ENCODE data around the gene DAPK1.

DNA sequence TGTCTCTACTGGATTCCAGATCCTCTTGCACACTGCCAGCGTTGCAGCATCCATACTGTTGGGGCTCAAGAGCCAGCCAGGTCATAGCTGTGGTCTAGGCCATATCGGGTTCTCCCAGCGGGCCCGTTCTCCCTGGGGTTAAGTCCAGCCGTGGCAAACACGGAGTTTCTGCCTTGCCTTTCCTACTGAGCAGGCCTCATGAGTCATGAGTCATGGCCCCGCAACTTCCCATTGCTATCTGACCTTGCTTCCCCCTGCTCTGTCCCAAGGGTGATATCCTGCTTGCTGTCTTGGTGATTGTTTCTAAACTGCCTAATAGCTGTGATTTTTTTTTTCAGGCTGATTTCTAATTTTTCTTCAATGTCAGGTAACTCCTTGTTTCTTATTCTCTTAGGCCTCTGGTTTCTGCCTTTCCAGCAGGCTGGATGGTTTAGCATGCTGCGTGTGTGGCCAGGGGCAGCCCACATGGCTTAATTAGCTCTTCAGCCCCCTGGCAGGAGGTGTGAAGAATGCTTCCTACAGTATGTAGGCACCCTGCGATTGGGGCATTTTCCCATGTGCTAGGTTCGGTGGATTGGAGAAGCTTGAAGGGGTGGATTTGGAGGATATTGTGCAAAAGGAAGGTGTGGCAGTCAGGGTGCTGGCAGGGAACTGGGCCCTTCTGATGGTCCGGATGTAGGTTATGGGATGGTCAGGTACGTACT, 18.7 kb downstream of the DAPK1 start:
- TF ChIP-seq, protein P1, sequence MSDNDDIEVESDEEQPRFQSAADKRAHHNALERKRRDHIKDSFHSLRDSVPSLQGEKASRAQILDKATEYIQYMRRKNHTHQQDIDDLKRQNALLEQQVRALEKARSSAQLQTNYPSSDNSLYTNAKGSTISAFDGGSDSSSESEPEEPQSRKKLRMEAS (IDR thresholded peaks at IDR 0.05; ENCODE audit: low read depth, low read length) = no peak
- TF ChIP-seq, protein P2, sequence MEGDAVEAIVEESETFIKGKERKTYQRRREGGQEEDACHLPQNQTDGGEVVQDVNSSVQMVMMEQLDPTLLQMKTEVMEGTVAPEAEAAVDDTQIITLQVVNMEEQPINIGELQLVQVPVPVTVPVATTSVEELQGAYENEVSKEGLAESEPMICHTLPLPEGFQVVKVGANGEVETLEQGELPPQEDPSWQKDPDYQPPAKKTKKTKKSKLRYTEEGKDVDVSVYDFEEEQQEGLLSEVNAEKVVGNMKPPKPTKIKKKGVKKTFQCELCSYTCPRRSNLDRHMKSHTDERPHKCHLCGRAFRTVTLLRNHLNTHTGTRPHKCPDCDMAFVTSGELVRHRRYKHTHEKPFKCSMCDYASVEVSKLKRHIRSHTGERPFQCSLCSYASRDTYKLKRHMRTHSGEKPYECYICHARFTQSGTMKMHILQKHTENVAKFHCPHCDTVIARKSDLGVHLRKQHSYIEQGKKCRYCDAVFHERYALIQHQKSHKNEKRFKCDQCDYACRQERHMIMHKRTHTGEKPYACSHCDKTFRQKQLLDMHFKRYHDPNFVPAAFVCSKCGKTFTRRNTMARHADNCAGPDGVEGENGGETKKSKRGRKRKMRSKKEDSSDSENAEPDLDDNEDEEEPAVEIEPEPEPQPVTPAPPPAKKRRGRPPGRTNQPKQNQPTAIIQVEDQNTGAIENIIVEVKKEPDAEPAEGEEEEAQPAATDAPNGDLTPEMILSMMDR (IDR thresholded peaks at IDR 0.05 in 2 of 3, conservative IDR thresholded peaks at IDR 0.05 in 1 of 3; ENCODE audit: control insufficient read depth in 2 of 3, extremely low read depth in 1 of 3, insufficient read depth in 1 of 3, low read depth in 3 of 3, low read length in 3 of 3) = no peak
- TF ChIP-seq ZNF217 (IDR thresholded peaks at IDR 0.05) (no peak), EP300 (IDR thresholded peaks at IDR 0.05; ENCODE audit: borderline replicate concordance in 1 of 2, control insufficient read depth in 1 of 2, low read depth in 2 of 2, low read length in 2 of 2) (no peak), YBX1 (IDR thresholded peaks at IDR 0.05) (no peak), EZH2 (IDR thresholded peaks at IDR 0.05; ENCODE audit: borderline replicate concordance, control insufficient read depth, low read depth, low read length) (no peak), NFYB (IDR thresholded peaks at IDR 0.05; ENCODE audit: insufficient read depth, low read depth, low read length) (no peak), ZNF274 (IDR thresholded peaks at IDR 0.05; ENCODE audit: insufficient read depth, insufficient read length) (no peak), HDAC2 (IDR thresholded peaks at IDR 0.05) (no peak), RCOR1 (conservative IDR thresholded peaks at IDR 0.05; ENCODE audit: low read depth, low read length) (no peak), EGR1 (IDR thresholded peaks at IDR 0.05; ENCODE audit: borderline replicate concordance in 1 of 2, low read depth in 2 of 2, low read length in 2 of 2) (no peak), JUNB (IDR thresholded peaks at IDR 0.05) (no peak), MXI1 (IDR thresholded peaks at IDR 0.05; ENCODE audit: low read depth, low read length) (no peak), DPF2 (IDR thresholded peaks at IDR 0.05) (no peak)
